ENCODE results near the gene ARHGEF28. TPM values are rescaled to one million over a fixed set of nuclear protein-coding genes. Genes with fewer than 3 reads are reported as not detected.

Gene ARHGEF28
- polyA plus RNA-seq, 3 donors: 50.6 to 53.2 (median 51.1) TPM

DNA sequence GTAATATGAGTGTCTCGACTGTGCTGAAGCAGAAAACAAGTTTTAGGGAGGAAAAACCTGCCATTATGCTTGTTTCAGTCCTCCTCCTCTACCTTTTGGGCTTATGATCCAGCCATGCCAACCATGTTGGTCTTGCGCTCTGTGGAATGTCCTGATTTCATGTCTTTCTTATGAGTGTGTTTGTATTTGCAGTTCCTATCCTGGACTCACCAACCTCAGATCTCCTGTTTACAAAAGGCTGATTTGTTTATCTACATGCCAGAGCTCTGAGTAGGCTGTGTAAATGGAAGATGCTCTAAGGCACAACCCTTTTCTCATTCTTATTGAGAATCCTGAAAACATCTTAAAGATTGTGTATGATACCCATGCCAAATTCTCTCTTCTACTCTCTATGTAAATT is 138.6 kb downstream of the ARHGEF28 start:
- DNase-seq (ENCODE audit: low read depth in 3 of 3, low spot score in 2 of 3): no peak

DNA sequence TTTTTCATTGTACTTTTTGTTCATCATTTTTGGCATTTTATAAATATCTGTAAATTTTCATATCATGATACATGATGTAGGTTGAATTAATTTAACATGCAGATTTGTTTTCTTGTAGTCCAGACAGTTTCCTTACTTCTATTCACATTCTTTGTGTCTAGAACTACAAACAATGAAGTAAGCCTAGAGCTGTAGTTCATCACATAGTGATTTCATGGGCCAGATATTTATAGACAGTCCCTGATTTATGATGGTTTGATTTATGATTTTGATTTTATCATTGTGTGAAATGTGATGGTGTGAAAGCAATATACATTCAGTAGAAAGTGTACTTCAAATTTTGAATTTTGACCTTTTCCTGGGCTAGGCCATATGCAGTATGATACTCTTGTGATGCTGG is 139.0 kb downstream of the ARHGEF28 start:
- no peak for DNase-seq (ENCODE audit: low read depth in 3 of 3, low spot score in 2 of 3)

DNA sequence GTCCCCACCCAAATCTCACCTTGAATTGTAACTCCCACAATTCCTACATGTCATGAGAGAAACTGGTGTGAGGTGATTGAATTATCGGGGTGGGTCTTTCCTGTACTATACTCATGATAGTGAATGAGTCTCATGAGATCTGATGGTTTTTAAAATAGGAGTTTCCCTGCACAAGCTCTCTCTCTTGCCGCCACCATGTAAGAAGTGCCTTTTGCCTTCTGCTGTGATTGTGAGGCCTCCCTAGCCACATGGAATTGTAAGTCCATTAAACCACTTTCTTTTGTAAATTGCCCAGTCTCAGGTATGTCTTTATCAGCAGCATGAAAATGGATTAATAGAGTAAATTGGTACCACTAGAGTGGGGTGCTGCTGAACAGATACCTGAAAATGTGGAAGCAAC is 140.9 kb downstream of the ARHGEF28 start:
- no peak for DNase-seq (ENCODE audit: low read depth in 3 of 3, low spot score in 2 of 3)

- DNase-seq (ENCODE audit: low read depth in 3 of 3, low spot score in 2 of 3): no peak
Measured at GRCh38 chr5:73770172-73771025, 144.4 kb downstream of the ARHGEF28 start.

- no peak for DNase-seq (ENCODE audit: low read depth in 3 of 3, low spot score in 2 of 3)
Measured at GRCh38 chr5:73774924-73775323, 148.9 kb downstream of the ARHGEF28 start.

DNA sequence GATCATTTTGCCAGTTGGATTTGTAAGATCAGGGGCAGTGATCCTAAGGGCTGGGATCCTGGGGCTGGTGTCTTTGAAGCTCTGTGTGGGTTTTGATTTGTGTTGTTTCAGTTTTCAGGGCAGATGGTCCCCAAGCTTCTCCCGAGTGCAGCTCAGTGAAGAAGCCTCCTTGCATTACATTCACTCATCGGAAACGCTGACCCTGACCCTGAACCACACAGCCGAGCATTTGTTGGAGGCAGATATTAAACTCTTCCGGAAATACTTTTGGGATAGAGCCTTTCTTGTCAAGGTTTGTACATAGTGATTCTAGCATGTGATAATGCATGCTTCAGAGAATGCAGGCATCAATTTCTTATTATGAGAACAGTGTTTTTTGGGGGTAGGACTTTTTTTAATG is 150.4 kb downstream of the ARHGEF28 start:
- DNase-seq (ENCODE audit: low read depth in 3 of 3, low spot score in 2 of 3): no peak

- DNase-seq (ENCODE audit: low read depth in 3 of 3, low spot score in 2 of 3): no peak
Measured at GRCh38 chr5:73777192-73777591, 151.2 kb downstream of the ARHGEF28 start.

- DNase-seq (ENCODE audit: low read depth in 3 of 3, low spot score in 2 of 3): no peak
Measured at GRCh38 chr5:73780302-73781080, 154.5 kb downstream of the ARHGEF28 start.

DNA sequence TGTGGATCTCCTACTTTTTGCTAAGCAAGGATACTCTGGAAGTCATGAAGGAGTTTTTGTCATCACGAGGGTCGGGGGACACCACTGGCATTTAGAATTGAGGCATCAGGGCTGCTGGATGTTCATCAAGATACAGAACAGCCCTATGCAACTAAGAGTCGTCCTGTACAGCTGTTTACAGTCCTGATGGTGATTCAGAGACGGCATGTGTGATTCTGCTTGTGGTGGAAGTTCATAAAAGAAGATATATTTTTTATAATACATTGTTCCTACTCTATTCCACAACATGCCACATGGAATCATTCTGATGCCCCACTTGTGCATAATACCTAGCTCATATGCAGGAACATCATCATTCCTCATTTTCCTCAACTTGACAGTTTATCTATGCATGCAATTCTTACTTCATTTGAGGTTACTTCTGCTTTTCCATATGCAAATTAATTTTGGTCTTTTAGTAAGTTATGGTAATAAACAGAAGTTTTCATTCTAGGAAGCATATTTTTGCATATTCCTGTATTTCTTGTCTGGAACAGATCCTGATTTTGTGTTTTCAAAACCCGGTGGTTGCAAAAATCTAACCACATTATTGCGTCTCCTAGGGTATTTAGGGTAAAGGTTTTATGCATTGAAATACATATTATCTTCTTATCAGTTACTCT is 155.2 kb downstream of the ARHGEF28 start:
- DNase-seq (ENCODE audit: low read depth in 3 of 3, low spot score in 2 of 3): no peak

DNA sequence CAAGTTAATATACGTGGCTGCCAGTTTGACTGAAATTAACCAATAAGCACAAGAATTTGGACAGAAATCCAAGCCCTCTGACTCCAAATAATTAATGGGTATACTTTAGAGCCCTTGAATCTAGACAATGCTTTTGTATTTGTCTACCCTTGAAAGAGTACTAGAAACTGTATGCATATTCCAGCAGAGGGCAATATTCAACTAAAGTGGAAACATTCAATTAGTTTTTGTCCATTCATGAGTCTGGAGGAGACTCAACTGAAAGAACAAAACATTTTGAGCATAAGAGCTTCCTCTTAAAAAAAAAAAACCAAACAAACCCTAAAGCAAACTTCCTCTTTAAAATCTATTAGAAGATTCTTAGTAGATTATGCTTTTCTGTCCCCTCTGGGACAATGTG is 157.8 kb downstream of the ARHGEF28 start:
- no peak for DNase-seq (ENCODE audit: low read depth in 3 of 3, low spot score in 2 of 3)

GRCh38 chr5:73786043-73786831 is 160.2 kb downstream of the ARHGEF28 start:
- no peak for DNase-seq (ENCODE audit: low read depth in 3 of 3, low spot score in 2 of 3)

DNA sequence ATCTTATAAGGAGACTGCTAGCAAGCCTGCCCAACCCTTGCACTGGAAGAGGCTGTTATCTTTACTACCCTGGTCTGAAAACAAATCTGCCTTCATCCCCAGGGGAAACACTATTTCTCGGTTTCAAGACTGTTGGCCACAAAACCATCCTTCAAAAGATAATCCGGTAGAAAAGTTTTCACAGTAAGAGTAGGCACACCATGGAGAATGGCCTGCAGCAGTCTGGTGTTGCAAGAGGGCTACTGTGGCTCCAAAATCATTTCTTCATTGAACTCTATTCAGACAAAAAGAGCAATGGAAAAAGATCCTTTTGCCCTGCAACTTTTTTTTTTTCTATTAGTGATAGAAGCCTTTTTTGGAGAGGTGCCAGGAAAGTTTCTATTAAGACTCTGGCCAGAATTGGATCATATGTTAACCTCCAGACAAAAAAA is 163.9 kb downstream of the ARHGEF28 start:
- no peak for DNase-seq (ENCODE audit: low read depth in 3 of 3, low spot score in 2 of 3)

GRCh38 chr5:73791389-73791788 is 165.4 kb downstream of the ARHGEF28 start:
- no peak for DNase-seq (ENCODE audit: low read depth in 3 of 3, low spot score in 2 of 3)

GRCh38 chr5:73792687-73793320 is 166.8 kb downstream of the ARHGEF28 start:
- DNase-seq (ENCODE audit: low read depth in 3 of 3, low spot score in 2 of 3): no peak

DNA sequence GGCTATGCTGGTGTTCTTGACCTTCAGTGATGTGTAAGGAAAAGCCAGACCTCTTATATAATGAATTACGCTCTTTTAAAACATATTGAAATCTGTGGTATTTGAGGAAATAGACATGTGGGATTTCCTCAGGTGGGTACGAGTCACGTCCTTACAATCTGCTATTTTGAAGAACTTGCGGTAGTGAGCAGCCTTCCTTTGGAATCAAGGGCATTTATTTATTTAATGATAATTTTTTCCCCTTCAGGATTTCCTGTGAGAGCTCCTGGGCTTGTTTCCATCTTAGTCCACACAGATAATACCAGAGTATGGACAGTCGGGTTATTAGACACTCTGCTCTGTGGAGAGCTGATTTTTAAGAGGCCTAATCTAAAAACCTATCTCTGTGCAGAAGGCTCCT is 167.9 kb downstream of the ARHGEF28 start:
- DNase-seq (ENCODE audit: low read depth in 3 of 3, low spot score in 2 of 3): no peak

GRCh38 chr5:73796164-73797131 is 170.5 kb downstream of the ARHGEF28 start:
- no peak for DNase-seq (ENCODE audit: low read depth in 3 of 3, low spot score in 2 of 3)

DNA sequence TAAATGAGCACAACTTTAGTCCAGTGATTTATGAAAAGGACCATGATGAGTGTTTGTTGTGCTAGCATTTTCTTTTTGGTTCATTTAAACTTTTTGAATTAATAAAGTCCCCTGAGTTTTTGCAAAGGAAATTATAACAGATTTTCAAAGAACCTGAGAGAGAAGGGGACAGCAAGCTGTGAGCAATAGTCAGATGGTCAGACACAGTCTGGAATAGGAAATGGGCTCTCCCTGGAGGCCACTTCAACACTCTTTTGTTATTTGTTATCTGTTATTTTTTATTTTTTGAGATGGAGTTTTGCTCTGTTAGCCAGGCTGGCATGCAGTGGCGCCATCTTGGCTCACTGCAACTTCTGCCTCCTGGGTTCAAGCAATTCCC is 171.1 kb downstream of the ARHGEF28 start:
- DNase-seq (ENCODE audit: low read depth in 3 of 3, low spot score in 2 of 3): no peak

GRCh38 chr5:73799401-73799972 is 173.5 kb downstream of the ARHGEF28 start:
- DNase-seq (ENCODE audit: low read depth in 3 of 3, low spot score in 2 of 3): no peak

DNA sequence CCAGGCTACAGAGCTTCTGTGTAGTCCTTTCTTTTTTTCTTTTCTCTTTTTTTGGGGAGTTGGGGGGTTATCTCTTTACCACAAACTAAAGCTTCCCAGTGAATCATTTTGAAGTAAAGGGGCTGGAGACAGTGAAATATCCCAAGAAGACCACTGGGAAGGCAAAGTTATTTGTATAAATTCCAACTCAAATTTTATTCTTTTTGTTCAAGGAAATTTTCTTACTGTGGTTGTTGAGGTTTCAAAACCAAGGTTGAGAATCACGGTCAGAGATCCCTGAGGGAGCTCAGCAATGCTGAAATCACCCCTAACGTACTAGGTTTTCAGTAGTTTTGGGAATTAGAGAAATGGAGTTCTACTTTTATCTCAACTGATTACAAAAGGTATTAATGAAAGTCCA is 175.7 kb downstream of the ARHGEF28 start:
- no peak for DNase-seq (ENCODE audit: low read depth in 3 of 3, low spot score in 2 of 3)
